Measurements from ENCODE around the gene FOXA2. TPM values are rescaled to one million over a fixed set of nuclear protein-coding genes. Genes with fewer than 3 reads are reported as not detected.
"Not testable (repeated sequence)": the region's sequence is repeated elsewhere in the genome, so short reads cannot be mapped to it uniquely, and the experiment has no call there.

FOXA2 gene
- total RNA-seq: not detected

DNA sequence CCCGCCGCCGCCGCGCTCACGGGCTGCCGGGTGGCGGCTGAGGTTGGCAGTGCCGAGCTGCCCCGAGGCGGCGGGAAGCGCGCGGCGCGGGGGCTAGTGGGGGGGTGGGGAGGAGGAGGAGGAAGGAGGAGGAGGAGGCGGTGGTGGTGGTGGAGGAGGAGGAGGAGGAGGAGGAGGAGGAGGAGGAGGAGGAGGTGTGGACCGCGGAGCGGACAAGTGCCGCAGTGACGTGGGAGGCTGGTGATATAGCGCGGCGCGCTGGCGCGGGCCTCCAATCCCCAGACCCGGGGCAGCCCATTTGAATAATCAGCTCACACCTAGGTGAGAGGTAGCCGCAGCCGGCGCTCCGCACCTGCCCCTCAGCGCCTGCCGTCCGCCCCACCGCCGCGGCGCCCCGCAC, at the start of gene FOXA2:
TSS of gene FOXA2 (minus strand) at position 51 of the 400 bp plus-strand sequence. CDS start 294 bp downstream, outside the sequence.
- DNase-seq: no peak

DNA sequence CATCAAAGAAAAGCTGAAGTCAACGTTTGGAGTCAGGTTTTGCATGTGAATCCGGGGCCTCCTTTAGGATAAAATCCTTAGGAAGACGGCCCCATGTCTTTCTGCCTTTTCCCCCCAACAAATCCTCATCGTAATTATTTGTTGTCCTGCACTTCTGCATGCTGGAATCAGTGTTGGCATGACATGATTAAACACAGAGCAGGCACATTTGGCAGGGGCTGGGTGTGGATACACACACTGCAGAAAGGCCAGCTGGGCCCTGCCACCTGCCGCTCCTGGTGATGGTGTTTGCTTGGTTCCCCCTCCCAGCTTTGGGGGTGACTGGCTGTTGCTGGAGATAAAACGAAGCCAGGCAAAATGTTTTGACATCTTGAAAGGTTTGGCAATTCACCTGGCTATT, 46.3 kb upstream of the FOXA2 start:
- no peak for DNase-seq

DNA sequence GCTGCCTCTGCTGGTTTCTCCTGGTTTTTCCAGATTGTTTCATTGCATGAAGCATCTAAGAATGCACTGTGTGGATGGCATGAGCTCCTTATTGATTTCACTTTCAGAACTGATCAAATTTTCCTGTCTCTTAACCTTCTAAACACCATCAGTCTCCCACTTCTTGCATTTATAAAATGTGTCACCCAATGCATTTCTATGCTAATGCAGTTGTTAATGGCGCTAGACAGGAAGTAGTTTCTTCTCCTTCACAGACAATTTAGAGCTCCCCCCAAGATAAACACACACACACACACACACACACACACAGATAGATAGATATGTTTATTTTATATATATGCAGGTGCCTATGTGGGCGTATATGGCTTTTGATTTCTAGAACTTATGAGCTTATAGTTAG, 45.6 kb upstream of the FOXA2 start:
- no peak for DNase-seq

DNA sequence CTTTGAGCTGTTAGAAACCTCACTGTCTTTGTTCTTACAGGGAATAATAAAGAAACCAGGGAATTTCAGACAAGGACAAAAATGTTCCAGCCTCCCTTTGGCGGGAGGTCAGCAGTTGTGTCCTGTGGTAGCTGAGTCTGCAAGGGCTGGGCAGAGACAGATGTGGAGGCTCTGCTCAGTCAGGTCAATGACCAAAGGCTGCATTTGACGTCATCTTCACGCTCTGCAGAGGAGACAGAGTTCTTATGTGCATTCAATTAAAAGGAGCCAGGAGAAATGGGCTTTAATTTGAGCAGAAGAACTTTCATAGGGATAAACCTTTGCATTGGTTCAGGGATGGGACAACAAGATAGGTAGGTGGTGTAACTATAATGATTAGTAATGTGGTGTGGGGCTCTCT, 45.1 kb upstream of the FOXA2 start:
- DNase-seq: no peak

DNA sequence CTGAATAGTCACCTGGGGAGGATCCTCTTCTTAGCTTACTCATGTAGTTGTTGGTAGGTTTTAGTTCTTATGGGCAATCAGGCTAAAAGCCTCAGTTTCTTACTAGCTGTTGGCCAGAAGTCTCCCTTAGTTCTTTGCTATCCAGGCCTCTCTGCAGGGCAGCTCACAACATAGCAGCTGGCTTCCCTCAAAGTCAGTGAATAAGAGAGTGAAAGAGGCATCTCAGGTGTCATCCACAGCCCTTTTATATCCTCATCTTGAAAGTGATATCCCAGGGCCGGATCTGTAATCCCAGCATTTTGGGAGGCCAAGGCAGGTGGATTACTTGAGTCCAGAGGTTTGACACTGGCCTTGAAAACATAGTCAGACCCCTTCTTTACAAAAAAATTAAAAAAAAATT, 42.1 kb upstream of the FOXA2 start:
- DNase-seq: no peak

DNA sequence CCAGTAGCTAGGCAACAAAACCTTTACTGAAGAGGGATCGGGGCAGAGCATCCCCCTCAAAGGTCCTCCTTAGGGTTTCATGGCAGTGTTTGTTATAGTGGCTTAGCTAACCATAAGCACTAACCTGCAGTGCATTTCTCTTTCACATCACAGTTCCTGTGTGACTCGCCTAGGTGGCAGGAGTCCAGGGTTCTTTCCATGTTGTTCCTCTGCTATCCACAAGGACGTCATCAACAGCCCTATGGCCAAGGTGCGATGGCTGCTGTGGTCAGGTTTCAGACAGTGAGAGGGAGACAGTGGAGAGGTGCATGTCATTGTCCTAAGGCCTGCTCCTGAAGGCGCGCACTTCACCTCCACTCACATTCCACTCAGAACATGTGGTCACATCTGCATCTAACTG, 38.8 kb upstream of the FOXA2 start:
- no peak for DNase-seq

DNA sequence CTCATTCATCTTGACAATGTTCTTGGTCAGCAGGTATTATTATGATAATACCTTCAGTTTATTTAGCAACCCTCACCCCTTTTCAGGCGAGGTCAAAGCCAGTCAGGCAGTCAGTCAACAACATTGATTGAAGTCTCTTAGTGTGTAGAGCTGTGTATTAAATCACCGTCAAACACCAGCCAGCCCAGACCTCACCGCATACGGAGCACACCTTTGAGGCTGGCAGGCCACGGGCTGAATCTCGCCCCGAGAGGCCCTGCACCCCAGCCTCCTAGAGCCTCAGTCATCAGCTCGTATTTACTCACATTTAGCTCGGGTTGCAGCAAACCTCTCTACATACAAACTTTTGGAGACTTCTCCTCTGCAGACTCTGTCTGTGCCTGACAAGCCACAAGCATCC, 36.0 kb upstream of the FOXA2 start:
- DNase-seq: no peak

DNA sequence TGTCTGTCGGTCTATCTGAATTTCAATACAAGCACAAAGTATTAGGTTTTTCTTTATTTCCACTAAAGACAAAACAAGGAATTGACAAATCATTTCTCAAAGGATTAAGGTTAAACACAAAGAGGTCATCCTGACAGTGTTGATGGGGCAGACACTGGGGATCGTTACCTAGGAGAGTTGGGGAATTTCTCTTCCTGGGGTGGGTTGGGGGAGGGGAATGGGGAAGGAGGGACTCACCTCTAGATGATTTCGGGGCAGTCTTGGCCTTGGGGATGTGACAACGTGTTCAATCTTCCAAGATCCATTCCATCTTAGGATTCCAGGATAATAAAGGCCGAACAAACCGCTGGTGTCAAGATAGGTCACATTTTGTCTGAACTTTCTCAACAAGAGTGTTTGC, 35.4 kb upstream of the FOXA2 start:
- DNase-seq: no peak

DNA sequence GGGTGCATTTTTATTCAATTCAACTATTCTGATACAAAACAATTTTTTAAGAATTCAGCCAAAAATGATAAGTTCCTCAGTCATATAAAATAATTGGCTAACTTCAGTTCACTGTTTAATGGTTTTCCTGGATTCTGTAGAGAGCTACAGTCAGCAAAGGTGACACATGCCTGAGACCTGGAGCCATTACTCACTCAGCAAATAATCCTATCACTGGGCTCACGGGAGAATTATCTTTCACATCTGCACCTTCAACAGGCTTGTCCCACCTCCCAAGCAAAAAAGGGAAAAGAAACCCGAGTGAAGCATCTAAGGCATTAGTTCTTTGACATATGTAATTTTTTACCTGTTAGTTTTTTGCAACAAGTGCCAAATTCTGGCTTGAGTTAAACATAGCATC, 34.9 kb upstream of the FOXA2 start:
- DNase-seq: no peak

DNA sequence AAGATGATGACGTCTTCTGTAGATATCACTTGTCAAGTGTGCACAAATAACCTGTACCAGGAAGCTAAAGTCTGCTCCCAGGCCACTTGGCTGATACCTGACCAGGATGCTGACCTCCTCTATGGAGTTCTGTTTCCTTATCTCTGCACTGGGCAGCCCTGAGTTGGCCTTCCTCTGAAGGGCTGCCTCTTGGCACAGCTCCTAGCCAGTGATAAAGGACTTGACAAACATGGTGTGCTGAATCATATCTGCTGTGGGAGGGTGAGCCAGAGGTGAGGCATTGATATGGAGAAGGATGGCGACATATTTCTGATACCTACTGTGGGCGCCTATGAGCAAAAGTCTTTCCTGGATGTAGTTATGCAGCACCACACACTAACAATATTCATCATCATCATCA, 32.8 kb upstream of the FOXA2 start:
- no peak for DNase-seq

DNA sequence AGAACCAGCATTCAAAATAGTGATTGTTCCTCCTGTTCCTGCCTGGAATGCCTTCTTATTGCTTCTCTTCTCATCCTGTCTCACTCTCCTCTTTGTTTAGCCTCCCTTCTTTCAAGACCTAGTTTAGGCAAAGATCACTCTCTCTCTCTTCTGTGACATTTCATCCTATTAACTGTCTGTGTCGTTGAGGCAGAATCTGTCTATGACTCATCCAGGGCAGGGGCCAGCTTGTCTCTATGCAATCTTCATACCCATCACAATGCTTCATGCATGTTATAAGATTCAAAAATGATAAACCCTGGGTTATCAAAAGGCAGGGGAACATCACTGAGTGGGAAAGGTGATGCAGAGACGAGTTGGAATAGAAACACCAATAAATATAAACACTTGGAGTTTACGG, 32.2 kb upstream of the FOXA2 start:
- no peak for DNase-seq

DNA sequence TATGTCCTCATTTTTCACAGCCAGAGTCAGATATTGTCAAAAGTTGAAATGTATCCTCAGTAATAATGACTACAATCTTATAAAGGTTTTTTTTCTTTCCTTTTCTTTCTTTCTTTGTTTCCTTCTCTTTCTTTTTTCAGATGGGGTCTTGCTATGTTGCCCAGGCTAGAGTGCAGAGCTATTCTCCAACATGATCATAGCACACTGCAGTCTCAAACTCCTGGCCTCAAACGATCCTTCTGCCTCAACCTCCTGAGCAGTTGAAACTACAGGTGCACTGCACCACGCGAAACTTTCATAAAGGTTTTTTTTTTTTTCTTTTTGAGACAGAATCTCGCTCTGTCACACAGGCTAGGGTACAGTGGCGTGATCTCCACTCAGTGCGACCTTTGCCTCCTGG, 31.1 kb upstream of the FOXA2 start:
- no peak for DNase-seq

DNA sequence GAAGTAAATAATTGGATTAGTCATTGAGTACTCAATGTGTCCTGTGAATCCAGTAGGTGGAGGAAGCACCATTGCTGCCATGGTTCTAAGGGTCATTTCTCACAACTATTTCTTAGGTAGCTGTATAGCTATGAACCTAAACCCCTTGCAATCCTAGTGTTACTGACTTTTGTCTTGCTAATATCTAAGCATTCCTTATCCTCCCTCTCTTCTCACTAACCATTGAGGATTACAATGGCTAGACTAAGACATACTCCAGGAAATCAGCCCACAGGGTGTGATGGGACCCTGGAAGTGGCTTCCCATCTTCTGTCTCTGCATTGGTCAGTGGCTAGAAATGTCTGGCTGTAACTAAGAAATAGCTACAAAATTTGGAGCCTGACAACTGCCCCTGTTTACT, 27.3 kb upstream of the FOXA2 start:
- no peak for DNase-seq

DNA sequence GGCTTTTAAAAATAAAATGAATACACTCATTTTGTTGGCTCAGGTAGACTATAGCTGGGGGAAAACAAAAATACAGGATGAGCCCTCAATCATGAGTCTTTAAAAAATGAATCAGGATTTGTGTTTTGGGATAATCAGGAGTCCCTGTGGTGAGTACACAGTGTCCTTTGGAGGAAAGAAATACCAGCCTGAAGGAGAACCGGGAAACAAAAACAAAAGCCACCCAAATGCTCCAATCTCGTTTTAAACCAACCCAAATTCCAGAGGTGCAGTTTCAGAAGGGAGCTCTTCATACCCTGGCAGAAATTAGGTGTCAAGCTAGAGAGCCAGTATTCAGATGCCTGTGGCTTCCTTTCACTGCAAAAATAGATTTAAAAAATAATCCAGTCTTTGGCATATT, 23.3 kb upstream of the FOXA2 start:
- DNase-seq: no peak

DNA sequence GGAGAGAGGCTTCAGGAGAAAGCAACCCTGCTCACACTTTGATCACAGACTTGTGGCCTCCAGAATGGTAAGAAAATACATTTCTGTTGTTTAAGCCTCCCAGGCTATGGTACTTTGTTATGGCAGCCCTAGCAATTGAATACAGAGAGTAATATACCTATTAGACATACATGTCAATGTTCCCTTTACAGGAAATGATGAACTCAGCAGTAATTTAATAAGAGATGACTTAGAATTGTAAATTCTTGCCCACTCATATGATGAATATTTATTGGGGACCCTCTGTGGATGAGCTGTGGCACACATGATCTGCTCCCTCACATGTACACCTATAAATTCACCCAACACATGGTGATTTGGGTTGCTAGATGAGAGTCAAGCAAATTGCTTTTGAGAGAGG, 20.4 kb upstream of the FOXA2 start:
- DNase-seq: no peak

DNA sequence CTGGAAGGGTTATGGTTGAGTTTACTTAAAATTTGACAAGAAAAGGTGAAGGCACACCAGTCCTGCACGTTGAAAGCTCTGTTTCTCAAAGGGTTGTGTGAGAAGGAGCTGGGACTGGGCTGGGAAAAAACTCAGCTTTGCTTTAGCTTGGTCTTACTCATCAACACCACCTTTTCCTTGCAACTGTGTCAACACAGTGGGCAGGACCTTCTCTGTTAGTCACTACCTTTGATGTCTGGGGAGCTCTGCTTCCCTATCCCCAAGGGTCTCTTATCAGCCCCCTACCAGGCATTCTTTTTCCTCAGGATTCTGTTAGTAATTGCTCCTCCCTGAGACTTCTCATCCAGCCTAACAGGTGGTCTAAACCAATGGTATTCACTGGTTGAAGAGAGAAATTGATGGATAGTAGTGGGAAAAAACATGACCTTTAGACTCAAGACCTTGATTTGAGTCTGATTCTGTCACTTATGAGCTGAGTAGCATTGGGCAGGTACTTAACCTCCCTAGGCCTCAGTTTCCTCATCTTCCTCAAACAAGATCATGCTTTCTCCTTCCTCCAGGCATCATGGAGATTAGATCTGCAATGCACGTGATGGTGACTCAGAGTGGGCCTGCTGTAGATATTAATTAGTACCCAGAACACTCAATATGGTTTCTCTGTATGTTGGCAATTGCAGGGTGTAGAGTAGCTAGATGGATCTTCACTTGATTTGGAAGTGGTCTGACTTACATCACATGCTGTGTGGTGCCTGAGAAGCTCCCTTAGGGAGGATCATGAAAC, 17.2 kb upstream of the FOXA2 start:
- no peak for DNase-seq

DNA sequence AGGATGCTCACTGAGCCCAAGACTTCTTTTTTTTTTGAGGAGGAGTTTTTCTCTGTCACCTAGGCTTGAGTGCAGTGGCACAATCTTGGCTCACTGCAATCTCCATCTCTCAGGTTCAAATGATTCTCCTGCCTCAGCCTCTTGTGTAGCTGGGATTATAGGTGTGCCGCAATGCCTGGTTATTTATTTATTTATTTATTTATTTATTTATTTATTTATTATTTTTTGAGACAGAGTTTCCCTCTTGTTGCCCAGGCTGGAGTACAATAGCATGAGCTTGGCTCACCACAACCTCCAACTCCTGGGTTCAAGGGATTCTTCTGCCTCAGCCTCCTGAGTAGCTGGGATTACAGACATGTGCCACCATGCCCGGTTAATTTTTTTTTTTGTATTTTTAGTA, 14.9 kb upstream of the FOXA2 start:
- DNase-seq: not testable (repeated sequence)

DNA sequence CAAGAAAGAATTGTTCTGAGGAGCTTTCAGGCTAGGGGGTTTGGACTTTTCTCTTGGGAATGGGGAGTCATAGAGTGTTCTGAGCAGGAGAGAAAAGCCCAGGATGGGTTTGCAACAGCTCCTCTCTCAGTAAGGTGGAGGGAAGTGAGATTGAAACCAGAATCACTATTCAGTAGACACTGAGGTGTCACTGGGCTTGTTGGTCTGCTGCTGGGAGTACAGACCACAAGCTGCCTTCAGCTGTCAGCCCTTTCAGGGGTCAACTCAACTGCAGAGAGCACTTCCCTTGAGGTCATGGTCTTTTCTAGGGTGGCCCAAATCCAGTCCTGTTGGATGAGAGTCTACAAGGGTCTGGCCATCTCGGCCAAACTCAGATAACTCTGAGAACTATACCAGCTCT, 12.9 kb upstream of the FOXA2 start:
- DNase-seq: no peak

DNA sequence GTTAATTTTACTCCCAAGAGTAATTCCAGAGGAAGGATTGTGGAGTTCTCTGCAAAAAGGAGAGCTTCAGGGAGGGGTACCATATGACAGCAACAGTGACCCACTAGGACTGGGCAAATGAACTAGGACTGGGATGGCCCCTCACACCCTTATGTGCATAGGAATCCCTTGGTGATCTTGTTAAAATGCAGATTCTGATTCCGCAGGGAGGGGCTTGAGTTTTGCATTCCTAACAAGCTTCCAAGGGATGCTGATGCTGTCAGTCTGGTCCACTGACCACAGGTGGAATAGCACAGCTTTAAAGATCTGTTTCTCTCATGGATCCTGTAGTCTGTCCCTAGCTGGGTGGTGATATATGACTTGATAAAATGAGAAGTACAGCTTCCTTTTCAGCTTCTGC, 6.3 kb upstream of the FOXA2 start:
- no peak for DNase-seq

DNA sequence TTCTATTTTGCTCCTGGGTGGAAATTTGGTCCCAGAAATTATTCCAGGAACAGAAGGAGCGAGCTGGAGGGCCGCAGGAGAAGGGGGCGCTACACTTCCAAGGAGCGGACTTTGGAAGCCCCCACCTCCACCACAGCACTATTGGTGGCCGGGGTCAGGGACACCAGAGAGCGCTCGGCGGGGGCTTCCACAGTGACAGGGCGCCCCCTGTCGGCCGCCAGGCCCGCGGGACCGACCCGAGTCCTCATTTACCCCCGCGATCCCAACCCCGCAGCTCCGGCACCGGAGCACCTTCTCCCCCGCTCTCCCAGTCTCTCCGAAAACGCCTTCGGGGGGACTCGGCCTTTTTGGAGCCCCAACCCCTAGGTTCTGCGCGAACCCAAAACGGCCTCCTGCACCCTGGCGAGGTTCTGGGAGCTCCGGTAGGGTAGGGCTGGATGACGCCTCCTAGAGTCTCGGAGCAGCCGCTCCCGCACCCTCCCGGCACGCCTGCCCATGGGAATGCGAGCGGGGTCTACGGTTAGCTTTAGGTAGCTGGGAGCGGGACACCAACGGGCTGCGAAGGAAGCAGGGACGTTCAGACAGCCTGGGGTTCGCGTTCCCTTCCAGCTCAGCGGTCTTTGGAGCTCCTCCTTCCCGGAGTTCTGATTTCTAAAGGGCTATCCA, 2.4 kb upstream of the FOXA2 start:
- DNase-seq: no peak

DNA sequence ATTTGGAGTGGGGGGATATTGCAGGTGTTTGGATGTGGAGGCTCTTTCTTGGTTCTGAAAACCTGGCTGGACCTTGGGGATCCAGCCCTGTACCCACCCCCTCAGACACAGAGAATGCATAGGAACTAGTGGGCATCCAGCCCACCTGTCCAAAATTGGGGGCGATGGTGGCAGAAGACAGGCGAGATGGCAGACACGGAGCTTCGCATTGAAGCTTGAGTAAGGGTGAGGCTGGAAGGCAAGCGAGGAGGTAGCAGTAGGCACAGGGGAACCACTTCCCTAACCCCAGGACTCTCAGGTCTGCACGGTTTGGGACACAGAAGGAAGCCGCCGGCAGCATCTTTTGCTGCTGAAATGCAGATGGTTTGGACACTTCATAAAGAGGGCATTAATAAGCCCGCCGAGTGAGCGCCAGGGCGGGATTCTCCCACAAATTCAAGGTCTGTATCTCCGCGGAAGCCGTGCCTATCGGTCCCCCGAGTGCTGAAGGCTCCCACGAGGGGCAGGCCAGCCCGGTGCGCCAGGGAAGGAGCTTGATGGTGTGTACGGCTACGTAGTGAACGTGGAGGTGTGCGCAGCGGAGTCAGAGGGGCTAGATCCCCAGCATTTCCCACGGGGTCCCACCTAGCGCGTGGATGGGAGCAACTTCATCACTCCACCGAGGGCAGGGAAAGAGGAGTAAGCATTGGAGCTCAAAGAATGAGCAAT, 1.6 kb upstream of the FOXA2 start:
- no peak for DNase-seq

DNA sequence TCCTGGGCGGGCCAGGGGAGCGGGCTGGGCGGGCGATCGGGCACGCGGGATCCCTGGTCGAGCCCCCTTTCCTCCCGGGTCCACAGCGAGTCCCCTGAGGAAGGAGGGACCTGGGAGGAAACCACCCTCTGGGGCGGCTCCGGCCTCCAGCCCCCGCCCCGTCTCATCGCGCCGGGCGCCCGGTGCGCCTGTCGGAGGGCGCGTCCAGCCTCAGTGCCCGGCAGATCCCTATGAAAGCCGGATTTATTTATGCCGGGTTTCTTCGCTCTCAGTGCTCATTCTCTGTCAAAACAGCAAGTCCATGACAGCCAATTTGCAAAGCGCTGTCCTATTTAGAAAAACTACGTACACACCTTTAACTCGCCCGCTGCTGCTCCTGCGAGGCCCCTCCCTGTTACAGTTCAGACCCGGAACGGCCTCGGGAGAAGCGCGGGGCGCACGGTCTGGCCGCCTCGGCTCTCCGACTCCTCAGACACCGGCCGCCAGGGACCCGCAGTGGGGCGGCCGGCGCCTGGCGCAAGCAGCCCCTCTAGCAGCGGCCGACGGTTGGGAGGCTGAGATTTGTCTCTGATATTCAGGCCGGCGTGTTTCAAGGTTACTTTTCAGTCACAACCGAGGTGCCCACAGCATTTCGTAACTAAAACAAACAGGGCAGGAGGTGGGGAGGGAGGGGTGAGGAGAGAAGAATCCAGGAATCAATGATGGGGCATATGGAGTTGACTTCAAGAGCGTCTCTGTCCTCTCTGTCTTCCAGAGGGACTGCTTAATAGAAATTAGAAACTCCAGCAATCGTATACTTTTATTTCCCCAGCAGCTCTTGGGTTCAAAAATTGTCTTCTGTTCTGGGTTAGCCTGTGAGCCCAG, 782 bp upstream of the FOXA2 start:
- no peak for DNase-seq
